Mucosa of rectum (tissue), 2 donors: ENCODE results near the gene ARNT2.

Experiments
- H3K27ac ChIP-seq, 2 donors: one replicate each; pipeline ENCODE4 v1.7.0; 2013; ENCODE audit warnings: inconsistent platforms in 2 of 2, low read depth in 2 of 2, low read length in 2 of 2
- H3K27me3 ChIP-seq, 2 donors: one replicate each; pipeline ENCODE4 v1.7.0; 2013; ENCODE audit warnings: low read length in 2 of 2; ENCODE audit not compliant: control insufficient read depth in 2 of 2, insufficient read depth in 2 of 2
- H3K36me3 ChIP-seq, 2 donors: one replicate each; pipeline ENCODE4 v1.7.0; 2013; ENCODE audit warnings: low read length in 2 of 2; ENCODE audit not compliant: control insufficient read depth in 2 of 2, insufficient read depth in 2 of 2
- H3K4me1 ChIP-seq, 2 donors: one replicate each; pipeline ENCODE4 v1.7.0; 2013; ENCODE audit warnings: low read length in 2 of 2, mild to moderate bottlenecking in 1 of 2; ENCODE audit not compliant: control insufficient read depth in 2 of 2, insufficient read depth in 2 of 2
- H3K4me3 ChIP-seq, 2 donors: one replicate each; pipeline ENCODE4 v1.7.0; 2013; ENCODE audit warnings: low read length in 2 of 2
- H3K9ac ChIP-seq, 2 donors: one replicate each; pipeline ENCODE4 v1.7.0; 2013; ENCODE audit warnings: low read length in 2 of 2, low read depth in 1 of 2, mild to moderate bottlenecking in 1 of 2
- H3K9me3 ChIP-seq, 2 donors: one replicate each; pipeline ENCODE4 v1.7.0; 2013; ENCODE audit warnings: low read length in 2 of 2; ENCODE audit not compliant: control insufficient read depth in 2 of 2
- donor health status: healthy.
- donor health status: Normal muscosa, but diverticular disease.

ARNT2 gene

DNA sequence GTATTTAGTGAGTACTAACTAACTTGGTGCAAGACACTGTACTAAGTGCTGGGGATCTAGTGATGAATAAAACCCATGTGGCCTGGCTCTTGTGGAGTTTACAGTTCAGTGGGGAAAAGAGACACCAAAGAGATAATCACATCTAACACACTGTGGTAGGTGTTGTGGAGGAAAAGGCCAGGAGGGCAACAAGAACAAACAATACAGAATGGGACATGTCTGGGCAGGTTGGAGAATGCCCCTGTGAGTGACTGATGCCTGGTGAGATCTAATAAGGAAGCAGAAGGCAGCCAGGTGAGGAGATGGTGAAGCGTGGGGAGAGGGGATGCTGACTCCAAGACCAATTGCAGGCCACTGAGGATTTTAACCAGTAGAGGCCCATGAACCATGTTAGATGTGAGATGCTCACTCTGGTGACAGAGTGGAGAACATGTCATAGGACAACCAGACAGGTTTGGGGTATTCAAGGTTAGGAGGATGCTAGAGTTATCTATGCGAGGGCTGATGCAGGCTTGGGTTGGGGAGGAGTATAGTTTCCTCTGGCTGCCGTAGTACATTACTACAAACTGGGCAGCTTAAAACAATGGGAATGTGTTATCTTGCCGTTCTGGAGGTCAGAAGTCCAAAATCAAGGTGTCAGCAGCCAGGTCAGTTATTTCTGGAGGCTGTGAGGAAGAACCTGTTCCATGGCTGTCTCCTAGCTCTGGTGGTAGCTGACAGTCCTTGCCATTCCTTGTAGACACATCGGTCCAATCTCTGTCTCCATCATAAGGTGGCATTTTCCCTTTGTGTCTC lies 81.4 kb downstream of the ARNT2 start:
- Histone ChIP-seq H3K36me3 (no peaks in the 10 kb centered on the region), H3K4me1 (no peaks in the 10 kb centered on the region), H3K27me3 (peaks cover 0 to 2% of the 10 kb centered on the region in 2 donors), H3K4me3 (no peak overlapping the region), H3K9ac (no peak overlapping the region), H3K27ac (no peak overlapping the region), H3K9me3 (no peaks in the 10 kb centered on the region)

DNA sequence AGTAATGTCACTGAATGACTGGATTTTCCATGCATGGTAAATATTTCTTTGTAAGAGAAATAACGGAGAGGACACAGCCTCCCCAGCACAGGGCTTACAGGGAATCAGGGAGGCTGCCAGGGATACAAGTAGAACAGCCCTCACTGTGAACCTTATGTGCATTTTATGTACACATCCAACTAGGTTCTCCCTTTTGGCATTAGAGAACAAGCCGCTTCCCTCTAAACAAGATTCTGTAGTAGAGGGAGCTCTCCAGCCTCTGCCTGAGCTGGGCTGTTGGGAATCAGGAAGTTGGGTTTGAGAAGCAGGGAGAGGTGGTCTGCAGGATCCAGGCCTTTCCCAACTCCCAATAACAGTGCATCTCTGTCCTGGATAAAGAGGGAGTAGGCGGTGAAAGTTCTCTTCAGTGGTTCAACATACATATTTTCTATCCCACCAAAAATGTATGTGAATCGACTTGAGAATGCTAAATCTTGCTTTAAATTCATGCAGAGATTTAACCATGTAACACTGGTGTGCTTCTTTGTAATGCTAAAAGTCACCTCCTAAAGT lies 83.7 kb downstream of the ARNT2 start:
- Histone ChIP-seq H3K27ac (no peak overlapping the region), H3K9ac (no peak overlapping the region), H3K9me3 (no peaks in the 10 kb centered on the region), H3K36me3 (no peaks in the 10 kb centered on the region), H3K27me3 (peaks cover 0 to 2% of the 10 kb centered on the region in 2 donors), H3K4me3 (no peak overlapping the region), H3K4me1 (no peaks in the 10 kb centered on the region)

DNA sequence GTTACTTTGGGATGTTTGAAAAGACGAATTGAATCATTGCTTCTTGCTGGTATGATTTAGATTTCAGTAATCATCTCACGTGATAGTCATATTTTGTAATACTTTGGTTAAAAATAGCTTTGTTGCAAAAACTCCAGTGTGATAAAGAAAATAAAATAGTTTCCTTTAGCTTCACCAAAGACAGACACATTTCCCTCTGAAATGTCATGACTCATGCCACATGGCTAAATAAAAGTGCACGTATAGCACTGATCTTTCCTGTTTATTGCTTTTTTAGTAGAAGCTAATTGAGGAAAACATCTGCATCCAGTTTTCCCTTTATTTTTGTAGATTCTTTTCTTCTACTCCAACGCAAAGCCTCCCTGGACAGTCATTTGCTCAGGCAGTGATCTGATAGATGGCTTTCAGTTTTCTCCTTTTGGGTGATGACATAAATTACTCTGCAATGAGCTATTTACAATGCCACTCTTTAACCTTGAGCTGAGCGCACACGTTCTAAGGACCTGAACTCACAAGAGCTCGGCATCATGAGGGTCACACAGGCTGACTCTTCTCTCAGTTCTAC lies 84.9 kb downstream of the ARNT2 start:
- Histone ChIP-seq H3K9me3 (no peaks in the 10 kb centered on the region), H3K27ac (no peak overlapping the region), H3K4me3 (no peak overlapping the region), H3K36me3 (no peaks in the 10 kb centered on the region), H3K4me1 (no peaks in the 10 kb centered on the region), H3K27me3 (peaks cover 0 to 2% of the 10 kb centered on the region in 2 donors), H3K9ac (no peak overlapping the region)

DNA sequence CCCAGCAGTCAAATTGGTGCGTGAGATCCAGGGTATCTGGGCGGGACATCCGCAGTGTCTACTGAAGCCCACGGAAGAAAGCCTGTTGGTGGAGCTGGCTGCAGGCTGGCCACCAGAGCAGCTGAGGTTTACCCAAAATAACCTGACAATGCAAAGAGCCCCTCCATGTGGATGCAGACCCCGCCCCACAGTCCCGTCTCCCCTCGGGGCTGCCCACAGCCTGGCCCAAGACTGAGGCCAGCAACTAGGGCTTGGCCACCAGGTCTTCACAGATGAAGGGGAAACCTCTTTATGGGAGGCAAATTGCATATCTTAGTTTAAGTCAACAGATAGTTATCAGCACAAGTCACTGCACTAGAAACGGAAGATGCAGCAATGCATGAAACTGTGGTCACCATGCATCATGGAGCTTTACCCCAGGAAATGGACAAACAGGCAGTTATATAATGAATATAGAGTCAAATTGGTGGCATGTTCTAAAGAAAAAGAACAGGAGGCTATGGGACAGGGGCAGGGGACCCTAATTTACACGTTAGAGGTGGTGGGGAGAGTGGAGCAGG lies 86.3 kb downstream of the ARNT2 start:
- Histone ChIP-seq H3K27ac (no peak overlapping the region), H3K27me3 (no peaks in the 10 kb centered on the region), H3K36me3 (no peaks in the 10 kb centered on the region), H3K4me1 (no peaks in the 10 kb centered on the region), H3K9me3 (no peaks in the 10 kb centered on the region), H3K9ac (no peak overlapping the region), H3K4me3 (no peak overlapping the region)

DNA sequence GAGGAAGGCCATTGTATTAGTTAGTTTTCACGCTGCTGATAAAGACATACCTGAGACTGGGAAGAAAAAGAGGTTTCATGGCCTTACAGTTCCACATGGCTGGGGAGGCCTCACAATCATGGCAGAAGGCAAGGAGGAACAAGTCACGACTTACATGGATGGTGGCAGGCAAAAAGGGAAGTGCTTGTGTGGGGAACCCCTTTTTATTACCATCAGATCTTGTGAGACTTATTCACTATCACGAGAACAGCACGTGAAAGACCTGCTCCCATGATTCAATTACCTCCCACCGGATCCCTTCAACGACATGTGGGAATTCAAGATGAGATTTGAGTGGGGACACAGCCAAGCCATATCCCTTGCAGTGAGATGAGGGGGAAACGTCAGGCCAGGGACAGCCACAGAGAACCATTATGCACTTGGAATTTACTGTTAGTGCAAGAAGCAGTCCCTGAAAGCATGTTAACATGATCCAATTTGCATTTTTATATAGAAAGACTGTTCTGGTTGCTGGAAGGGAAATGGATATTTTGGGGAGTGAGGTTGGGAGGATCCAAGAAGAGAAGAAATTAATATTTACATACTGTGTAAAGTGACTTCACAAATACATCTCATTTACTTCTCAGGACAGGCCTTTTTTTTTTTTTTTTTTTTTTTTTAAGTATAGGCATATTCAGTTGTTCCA lies 87.1 kb downstream of the ARNT2 start:
- H3K4me1 ChIP-seq: no peaks in the 10 kb centered on the region
- H3K27ac ChIP-seq: no peak overlapping the region
- no peak overlapping the region for H3K9ac ChIP-seq

DNA sequence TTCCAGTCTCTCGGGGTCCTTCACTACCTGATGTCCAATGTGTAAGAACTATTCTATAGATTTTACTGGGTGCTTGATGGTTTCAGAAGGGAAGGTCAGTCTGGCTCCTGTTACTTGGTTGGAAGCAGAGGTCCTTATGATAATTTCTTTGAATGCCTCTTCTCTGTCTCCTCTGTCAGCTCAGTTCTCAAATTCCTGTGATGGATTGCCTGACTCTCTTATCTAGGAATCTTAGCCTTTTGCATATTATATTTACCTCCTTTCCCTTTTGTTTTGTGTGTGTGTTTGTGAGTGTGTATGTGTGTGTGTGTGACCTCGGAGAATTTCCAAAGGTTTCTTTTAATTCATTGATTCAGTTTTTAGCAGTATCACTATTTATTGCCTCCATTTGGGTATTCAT lies 88.2 kb downstream of the ARNT2 start:
- no peak overlapping the region for H3K9ac ChIP-seq
- no peaks in the 10 kb centered on the region for H3K4me1 ChIP-seq
- H3K27me3 ChIP-seq: no peaks in the 10 kb centered on the region
- H3K36me3 ChIP-seq: no peaks in the 10 kb centered on the region
- H3K4me3 ChIP-seq: no peak overlapping the region
- H3K27ac ChIP-seq: no peak overlapping the region
- no peaks in the 10 kb centered on the region for H3K9me3 ChIP-seq

More for the DNA sequence above, 87.1 kb downstream of the ARNT2 start:
- H3K27me3 ChIP-seq: no peaks in the 10 kb centered on the region
- no peaks in the 10 kb centered on the region for H3K9me3 ChIP-seq
- H3K4me3 ChIP-seq: no peak overlapping the region
- no peaks in the 10 kb centered on the region for H3K36me3 ChIP-seq

DNA sequence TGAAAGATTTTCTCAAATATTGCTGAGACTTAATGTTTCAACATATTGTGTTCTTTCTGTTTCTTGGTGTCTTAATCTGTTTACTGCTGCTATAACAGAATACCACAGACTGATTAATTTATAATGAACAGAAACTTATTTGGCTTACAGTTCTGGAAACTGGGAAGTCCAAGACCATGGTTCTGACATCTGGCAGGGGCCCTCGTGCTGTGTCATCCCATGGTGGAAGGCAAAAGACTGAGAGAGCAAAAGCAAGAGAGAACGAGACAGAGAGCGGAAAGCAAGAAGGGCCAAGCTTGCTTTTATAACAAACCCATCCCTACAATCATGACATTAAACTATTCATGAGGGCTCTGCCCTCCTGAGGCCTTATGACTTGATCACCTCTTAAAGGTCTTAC lies 88.7 kb downstream of the ARNT2 start:
- Histone ChIP-seq H3K9ac (no peak overlapping the region), H3K36me3 (no peaks in the 10 kb centered on the region), H3K27me3 (no peaks in the 10 kb centered on the region), H3K4me3 (no peak overlapping the region), H3K27ac (no peak overlapping the region), H3K4me1 (no peaks in the 10 kb centered on the region), H3K9me3 (no peaks in the 10 kb centered on the region)

DNA sequence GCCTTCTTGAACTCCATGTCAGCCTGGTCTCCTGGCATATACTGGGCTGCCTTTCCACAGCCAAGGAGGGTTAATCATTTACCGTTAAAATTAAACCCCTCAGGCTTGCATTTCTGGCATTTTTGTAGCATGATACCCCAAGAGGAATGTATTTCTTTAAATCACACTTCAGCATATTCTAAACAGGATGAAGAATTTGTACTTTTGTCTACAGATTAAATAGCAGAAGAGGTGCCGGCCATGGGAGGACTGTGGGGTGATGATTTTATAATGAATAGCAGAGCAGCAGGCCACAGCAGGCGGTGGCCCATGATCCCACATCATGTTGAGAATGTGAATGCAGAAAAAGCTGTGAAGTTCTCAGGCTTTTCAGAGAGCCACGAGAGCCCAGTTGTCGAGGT lies 90.2 kb downstream of the ARNT2 start:
- no peaks in the 10 kb centered on the region for H3K9me3 ChIP-seq

DNA sequence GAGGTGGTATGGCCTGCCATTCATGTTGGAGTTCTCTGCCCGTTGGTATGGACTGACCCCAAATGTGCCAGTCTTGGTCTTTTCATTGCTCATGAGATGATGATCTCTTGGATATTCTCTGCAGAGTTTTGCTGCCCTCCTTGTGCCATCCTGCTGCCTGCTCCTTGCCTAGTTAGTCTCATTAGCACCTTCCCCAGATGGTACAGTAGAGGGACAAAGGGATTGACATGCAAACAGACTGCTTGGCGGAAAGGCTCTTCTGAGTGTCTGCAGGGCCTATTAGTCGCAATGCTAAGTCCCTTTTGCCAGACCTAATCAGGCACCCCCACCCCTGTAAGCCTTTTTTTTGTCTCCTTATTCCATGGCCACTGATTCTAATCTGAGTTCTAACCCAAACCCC lies 90.6 kb downstream of the ARNT2 start:
- no peak overlapping the region for H3K4me3 ChIP-seq
- H3K27ac ChIP-seq: no peak overlapping the region

More for the DNA sequence above, 90.2 kb downstream of the ARNT2 start:
- Histone ChIP-seq H3K27me3 (no peaks in the 10 kb centered on the region), H3K9ac (no peak overlapping the region), H3K4me3 (no peak overlapping the region), H3K27ac (no peak overlapping the region), H3K36me3 (no peaks in the 10 kb centered on the region), H3K4me1 (no peaks in the 10 kb centered on the region)

More for the DNA sequence above, 90.6 kb downstream of the ARNT2 start:
- no peaks in the 10 kb centered on the region for H3K9me3 ChIP-seq
- no peaks in the 10 kb centered on the region for H3K4me1 ChIP-seq
- no peak overlapping the region for H3K9ac ChIP-seq
- no peaks in the 10 kb centered on the region for H3K27me3 ChIP-seq
- H3K36me3 ChIP-seq: no peaks in the 10 kb centered on the region
